Nephron (organoid): ENCODE results near the gene HTR2C.
"Not testable (repeated sequence)": the region's sequence is repeated elsewhere in the genome, so short reads cannot be mapped to it uniquely, and the experiment has no call there.

Source experiments
- H3K27ac Mint-ChIP-seq, 3 experiments: 2 replicates each; pipeline ENCODE4 v1.8.0; 2020; ENCODE audit warnings: mixed read lengths in 3 of 3, mild to moderate bottlenecking in 2 of 3, moderate library complexity in 1 of 3
- H3K27me3 Mint-ChIP-seq: 2 replicates; pipeline ENCODE4 v1.8.0; 2021; ENCODE audit warnings: low read depth, mild to moderate bottlenecking, moderate library complexity, mixed read lengths
- H3K36me3 Mint-ChIP-seq: 2 replicates; pipeline ENCODE4 v1.8.0; 2020; ENCODE audit warnings: low read depth, mixed read lengths
- H3K4me1 Mint-ChIP-seq: 2 replicates; pipeline ENCODE4 v1.8.0; 2020; ENCODE audit warnings: mixed read lengths
- H3K4me3 Mint-ChIP-seq, 3 experiments: 2 replicates each; pipeline ENCODE4 v1.8.0; 2020; ENCODE audit warnings: mild to moderate bottlenecking in 3 of 3, mixed read lengths in 3 of 3, moderate library complexity in 2 of 3
- H3K9me3 Mint-ChIP-seq: 2 replicates; pipeline ENCODE4 v1.8.0; 2020; ENCODE audit warnings: mixed read lengths
- CTCF ChIP-seq, 3 experiments: fragments of 200-600 bp; sonication (generic); IDR thresholded peaks; one replicate each; pipeline ENCODE4 v1.5.0; 2021; ENCODE audit warnings: antibody characterized with exemption in 3 of 3; ENCODE audit not compliant: unreplicated experiment in 3 of 3

HTR2C gene

GRCh38 chrX:114675365-114675764, 91.5 kb downstream of the HTR2C start:
- Mint-ChIP-seq H3K4me3 (no peak overlapping the region), H3K27me3 (peaks cover 4% of the 10 kb centered on the region), H3K9me3 (no peaks in the 10 kb centered on the region), H3K36me3 (no peaks in the 10 kb centered on the region), H3K4me1 (no peaks in the 10 kb centered on the region), H3K27ac (no peak overlapping the region)
- TF ChIP-seq CTCF (IDR thresholded peaks at IDR 0.05; ENCODE audit: unreplicated experiment in 3 of 3): no peak

- not testable (repeated sequence) for H3K4me1 Mint-ChIP-seq, H3K9me3 Mint-ChIP-seq, H3K4me3 Mint-ChIP-seq, H3K27me3 Mint-ChIP-seq, H3K27ac Mint-ChIP-seq, H3K36me3 Mint-ChIP-seq
Observed at GRCh38 chrX:114700533-114700932, 116.6 kb downstream of the HTR2C start.

GRCh38 chrX:114709406-114709805, 125.5 kb downstream of the HTR2C start:
- Mint-ChIP-seq H3K27ac (no peak overlapping the region), H3K4me3 (no peak overlapping the region)

GRCh38 chrX:114710571-114710970, 126.7 kb downstream of the HTR2C start:
- Mint-ChIP-seq H3K27ac (no peak overlapping the region), H3K4me1 (peaks cover 4% of the 10 kb centered on the region), H3K9me3 (no peaks in the 10 kb centered on the region), H3K36me3 (no peaks in the 10 kb centered on the region), H3K27me3 (no peaks in the 10 kb centered on the region), H3K4me3 (no peak overlapping the region)
- TF ChIP-seq CTCF (IDR thresholded peaks at IDR 0.05; ENCODE audit: unreplicated experiment in 3 of 3): no peak

More at GRCh38 chrX:114709406-114709805, 125.5 kb downstream of the HTR2C start:
- Mint-ChIP-seq H3K9me3 (no peaks in the 10 kb centered on the region), H3K27me3 (no peaks in the 10 kb centered on the region), H3K4me1 (peaks cover 4% of the 10 kb centered on the region), H3K36me3 (no peaks in the 10 kb centered on the region)
- TF ChIP-seq CTCF (IDR thresholded peaks at IDR 0.05; ENCODE audit: unreplicated experiment in 3 of 3): no peak

- Mint-ChIP-seq H3K27me3 (no peaks in the 10 kb centered on the region), H3K27ac (no peak overlapping the region), H3K4me1 (peaks cover 4% of the 10 kb centered on the region), H3K36me3 (no peaks in the 10 kb centered on the region), H3K9me3 (no peaks in the 10 kb centered on the region), H3K4me3 (no peak overlapping the region)
- TF ChIP-seq CTCF (IDR thresholded peaks at IDR 0.05; ENCODE audit: unreplicated experiment in 3 of 3): no peak
Observed at GRCh38 chrX:114712466-114712865, 128.6 kb downstream of the HTR2C start.

- Mint-ChIP-seq H3K4me1 (peaks cover 4% of the 10 kb centered on the region), H3K9me3 (peaks cover 2% of the 10 kb centered on the region), H3K4me3 (no peak overlapping the region), H3K27ac (no peak overlapping the region), H3K27me3 (no peaks in the 10 kb centered on the region), H3K36me3 (no peaks in the 10 kb centered on the region)
- TF ChIP-seq CTCF (IDR thresholded peaks at IDR 0.05; ENCODE audit: unreplicated experiment in 3 of 3): no peak
Observed at GRCh38 chrX:114715096-114715495, 131.2 kb downstream of the HTR2C start.
